GM12874 (cell line): ENCODE data around the gene ABCC3.

Experiments used
- CTCF ChIP-seq: IDR thresholded peaks from 2 replicates; pipeline ENCODE4 v1.5.1; 2011; ENCODE audit warnings: low read depth, mild to moderate bottlenecking, control low read depth, low read length, moderate library complexity; ENCODE audit not compliant: insufficient read depth

ABCC3 gene

DNA sequence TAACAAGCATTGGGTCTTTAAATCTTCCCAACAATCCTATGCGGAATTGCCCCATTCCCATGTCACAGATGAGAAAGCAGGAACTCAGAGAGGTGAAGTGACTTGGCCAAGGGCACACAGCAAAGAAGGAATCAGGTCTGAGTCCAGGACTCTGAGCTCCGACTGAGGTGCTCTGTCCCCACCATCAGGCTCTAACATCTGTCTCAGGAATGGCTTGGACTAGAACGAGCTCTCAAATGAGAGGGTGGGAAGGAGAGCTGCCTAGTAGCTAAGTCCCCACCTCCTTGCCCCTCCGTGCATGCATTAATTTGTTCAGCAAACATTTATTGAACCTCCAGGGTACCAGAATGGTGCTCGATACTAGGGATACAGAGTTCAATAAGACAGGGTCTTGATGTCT lies 26.7 kb downstream of the ABCC3 start:
- no peak for TF ChIP-seq CTCF

DNA sequence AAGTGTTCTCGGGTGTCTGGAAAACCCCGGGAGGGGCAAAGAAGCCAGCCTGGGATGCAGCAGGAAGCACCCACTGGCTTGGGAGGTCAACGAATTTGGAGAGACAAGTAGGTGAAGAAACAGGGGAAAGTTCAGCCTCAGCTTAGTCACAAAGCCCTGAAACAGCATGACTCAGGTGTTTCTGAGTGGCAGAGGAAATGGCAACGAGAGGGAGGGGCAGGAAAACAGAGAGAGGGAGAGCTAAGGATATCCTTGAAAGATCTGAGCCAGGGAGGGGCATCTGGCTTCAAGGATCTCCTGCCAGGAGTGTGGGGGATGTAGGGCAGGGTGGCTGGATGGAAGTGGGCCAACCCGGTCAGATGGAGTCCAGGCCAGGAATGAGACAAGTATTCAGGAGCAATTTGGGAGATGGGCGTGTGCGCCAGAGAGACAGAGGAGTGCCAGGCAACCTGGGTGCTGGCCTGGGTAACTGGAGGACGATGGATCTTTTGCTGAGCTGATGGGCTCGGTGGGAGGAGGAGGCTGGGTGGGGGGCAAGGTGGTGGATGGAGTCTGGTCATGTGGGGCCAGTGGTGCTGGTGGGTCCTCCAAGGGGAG lies 27.2 kb downstream of the ABCC3 start:
- no peak for TF ChIP-seq CTCF

- TF ChIP-seq CTCF: no peak
Measured at GRCh38 chr17:50662632-50663225, 28.0 kb downstream of the ABCC3 start.

DNA sequence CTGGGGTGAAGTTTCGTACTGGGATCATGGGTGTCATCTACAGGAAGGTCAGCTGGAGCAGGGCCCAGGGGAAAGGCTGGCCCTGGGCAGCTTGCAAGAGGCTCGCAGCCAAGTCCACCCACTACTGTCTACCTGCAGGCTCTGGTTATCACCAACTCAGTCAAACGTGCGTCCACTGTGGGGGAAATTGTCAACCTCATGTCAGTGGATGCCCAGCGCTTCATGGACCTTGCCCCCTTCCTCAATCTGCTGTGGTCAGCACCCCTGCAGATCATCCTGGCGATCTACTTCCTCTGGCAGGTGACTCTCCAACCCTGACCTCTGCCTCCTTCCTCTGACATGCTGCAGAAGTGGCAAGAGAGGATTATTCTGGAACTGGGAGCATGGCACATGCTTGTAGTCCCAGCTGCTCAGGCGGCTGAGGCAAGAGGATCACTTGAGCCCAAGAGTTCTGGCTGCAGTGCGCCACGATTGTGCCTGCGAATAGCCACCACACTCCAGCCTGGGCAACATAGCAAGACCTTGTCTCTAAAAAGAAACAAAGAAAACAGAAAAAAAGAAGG lies 29.2 kb downstream of the ABCC3 start:
- no peak for TF ChIP-seq CTCF

DNA sequence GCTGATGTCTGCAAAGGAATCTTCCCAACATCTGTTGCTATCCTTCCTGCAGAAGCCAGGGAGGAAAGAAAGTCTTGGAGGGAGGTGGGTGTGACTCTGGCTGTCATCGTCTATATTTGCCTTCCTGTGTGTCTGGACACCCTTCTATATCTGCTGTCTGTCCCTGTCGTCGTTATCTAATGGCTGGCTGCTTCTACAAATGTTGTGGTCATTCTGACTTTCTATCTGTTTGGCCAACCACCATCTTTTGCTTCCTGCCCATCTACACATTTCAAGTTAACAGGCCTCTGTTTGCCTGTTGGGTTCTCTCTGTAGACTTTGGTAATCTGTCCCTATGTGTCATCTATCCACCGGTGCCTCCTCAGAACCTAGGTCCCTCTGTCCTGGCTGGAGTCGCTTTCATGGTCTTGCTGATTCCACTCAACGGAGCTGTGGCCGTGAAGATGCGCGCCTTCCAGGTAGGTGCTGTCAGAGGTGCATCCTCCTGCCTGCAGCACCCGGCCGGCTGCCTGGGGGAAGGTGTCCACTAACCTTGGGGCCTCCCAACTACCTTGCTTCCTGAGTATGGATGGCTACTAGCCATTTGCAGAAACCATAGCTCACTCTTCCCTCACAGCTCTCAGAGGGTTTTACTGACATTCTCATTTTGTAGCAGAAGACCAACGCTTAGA lies 30.2 kb downstream of the ABCC3 start:
- no peak for TF ChIP-seq CTCF

GRCh38 chr17:50665838-50666237 lies 31.2 kb downstream of the ABCC3 start:
- TF ChIP-seq CTCF: no peak

DNA sequence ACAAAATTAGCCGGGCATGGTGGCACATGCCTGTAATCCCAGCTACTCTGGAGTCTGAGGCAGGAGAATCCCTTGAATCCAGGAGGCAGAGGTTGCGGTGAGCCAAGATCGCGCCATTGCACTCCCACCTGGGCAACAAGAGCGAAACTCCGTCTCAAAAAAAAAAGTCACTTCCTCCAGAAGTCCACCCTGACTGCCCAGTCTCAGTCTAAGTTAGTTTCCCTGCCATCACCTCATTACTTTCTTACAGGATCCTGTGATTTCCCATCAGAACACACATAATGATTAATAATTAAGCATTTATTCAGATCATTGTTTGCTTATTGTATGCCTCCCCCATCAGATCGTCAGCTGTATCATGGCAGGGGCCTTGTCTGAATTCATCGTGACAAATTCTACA lies 31.6 kb downstream of the ABCC3 start:
- TF ChIP-seq CTCF: no peak
